Fibroblast of lung (primary cell): ENCODE results near the gene ZNF546.

ENCODE experiments used
- CTCF ChIP-seq, 2 donors: IDR thresholded peaks in 1 of 2; conservative IDR thresholded peaks in 1 of 2; 1 replicate in 1 of 2; 2 replicates in 1 of 2; pipeline ENCODE4 v1.5.1; 2011 to 2012; ENCODE audit warnings: low read length in 2 of 2, control low read depth in 1 of 2, inconsistent platforms in 1 of 2, low read depth in 1 of 2, mild to moderate bottlenecking in 1 of 2
- EZH2 ChIP-seq: IDR thresholded peaks from 2 replicates; pipeline ENCODE4 v1.5.1; 2012; ENCODE audit warnings: low read length, control low read depth, mild to moderate bottlenecking; ENCODE audit errors: missing control alignments

- TF ChIP-seq CTCF (conservative IDR thresholded peaks at IDR 0.05 in 1 of 2, IDR thresholded peaks at IDR 0.05 in 1 of 2; ENCODE audit: low read depth in 1 of 2, low read length in 2 of 2) (no peak), EZH2 (no peak)
Measured at GRCh38 chr19:39983695-39984300, 13.1 kb upstream of the ZNF546 start.
